ENCODE data around the gene DISP1. TPM values are rescaled to one million over a fixed set of nuclear protein-coding genes. Genes with fewer than 3 reads are reported as not detected.

Gene DISP1
- total RNA-seq, 4 donors from 2014 or later: 4.1 to 22.8 (median 10.1) TPM

DNA sequence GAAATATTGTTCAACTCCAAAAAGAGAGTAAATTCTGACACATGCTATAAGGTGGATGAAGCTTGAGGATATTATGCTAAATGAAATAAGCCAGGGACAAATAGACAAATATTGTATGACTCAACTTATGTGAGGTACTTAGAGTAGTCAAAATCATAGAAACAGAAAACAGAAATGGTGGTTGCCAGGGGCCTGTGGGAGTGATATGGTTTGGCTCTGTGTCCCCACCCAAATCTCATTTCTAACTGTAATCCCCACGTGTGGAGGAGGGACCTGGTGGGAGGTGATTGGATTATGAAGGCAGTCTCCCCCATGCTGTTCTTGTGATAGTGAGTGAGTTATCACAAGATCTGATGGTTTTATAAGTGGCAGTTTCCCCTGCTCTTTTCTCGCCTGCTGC, 24.7 kb upstream of the DISP1 start:
- TF ChIP-seq CTCF (IDR thresholded peaks at IDR 0.05) (no peak), POLR2A (IDR thresholded peaks at IDR 0.05) (no peak)
- Histone ChIP-seq H3K9me3 (no peaks in the 10 kb centered on the region), H3K36me3 (no peaks in the 10 kb centered on the region), H3K27me3 (no peaks in the 10 kb centered on the region), H3K4me3 (no peak overlapping the region), H3K4me1 (peaks cover 0 to 4% (median 0%) of the 10 kb centered on the region in 4 donors), H3K27ac (no peak overlapping the region)
- DNase-seq: no peak

DNA sequence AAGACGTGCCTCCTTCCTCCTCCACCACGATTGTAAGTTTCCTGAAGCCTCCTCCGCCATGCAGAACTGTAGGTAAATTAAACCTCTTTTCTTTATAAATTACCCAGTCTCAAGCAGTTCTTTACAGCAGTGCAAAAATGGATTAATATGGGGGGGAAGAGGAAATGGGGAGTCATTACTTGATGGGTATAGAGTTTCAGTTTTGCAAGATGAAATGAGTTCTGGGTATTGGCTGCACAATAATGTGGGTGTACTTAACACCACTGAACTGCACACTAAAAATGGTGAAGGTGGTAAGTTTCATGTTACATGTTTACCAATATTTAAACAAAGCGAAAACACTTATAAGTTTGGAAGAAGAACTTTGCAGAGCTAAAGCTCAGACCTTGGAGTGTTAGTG, 24.3 kb upstream of the DISP1 start:
- H3K27me3 ChIP-seq: no peaks in the 10 kb centered on the region
- no peak overlapping the region for H3K4me3 ChIP-seq
- no peak for DNase-seq
- no peak overlapping the region for H3K27ac ChIP-seq
- TF ChIP-seq POLR2A (IDR thresholded peaks at IDR 0.05): no peak
- no peak for TF ChIP-seq CTCF (IDR thresholded peaks at IDR 0.05)
- no peaks in the 10 kb centered on the region for H3K9me3 ChIP-seq
- H3K36me3 ChIP-seq: no peaks in the 10 kb centered on the region
- H3K4me1 ChIP-seq: peaks cover 0 to 4% (median 0%) of the 10 kb centered on the region in 4 donors

- no peaks in the 10 kb centered on the region for H3K9me3 ChIP-seq
- H3K4me1 ChIP-seq: peaks cover 0 to 4% (median 0%) of the 10 kb centered on the region in 4 donors
- no peak overlapping the region for H3K4me3 ChIP-seq
- TF ChIP-seq CTCF (IDR thresholded peaks at IDR 0.05) (no peak), POLR2A (IDR thresholded peaks at IDR 0.05) (no peak)
- no peaks in the 10 kb centered on the region for H3K27me3 ChIP-seq
- H3K36me3 ChIP-seq: no peaks in the 10 kb centered on the region
- H3K27ac ChIP-seq: no peak overlapping the region
- no peak for DNase-seq
These were observed 23.7 kb upstream of the DISP1 start for GRCh38 chr1:222791006-222791710.

DNA sequence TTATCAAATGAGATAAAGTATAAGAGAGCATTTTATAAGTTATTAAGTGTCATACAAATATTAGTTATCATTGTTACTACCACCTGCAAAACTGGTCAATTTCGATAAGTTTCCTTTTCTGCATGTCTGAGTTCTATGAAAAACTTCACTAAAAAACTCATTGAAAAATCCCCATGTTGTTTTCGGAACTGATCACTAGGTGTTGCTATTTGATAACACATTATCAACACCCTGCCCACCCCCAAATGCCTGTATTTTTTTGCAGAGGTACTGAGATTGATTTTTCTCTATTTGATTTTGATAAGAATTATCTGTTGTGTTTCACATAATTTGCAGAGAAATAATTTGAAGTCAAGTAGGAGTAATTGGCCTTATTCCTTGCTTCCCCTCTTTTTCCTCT, 22.1 kb upstream of the DISP1 start:
- Histone ChIP-seq H3K4me1 (peaks cover 0 to 4% (median 0%) of the 10 kb centered on the region in 4 donors), H3K4me3 (no peak overlapping the region), H3K27me3 (no peaks in the 10 kb centered on the region), H3K27ac (no peak overlapping the region), H3K9me3 (no peaks in the 10 kb centered on the region), H3K36me3 (no peaks in the 10 kb centered on the region)
- no peak for DNase-seq
- TF ChIP-seq POLR2A (IDR thresholded peaks at IDR 0.05) (no peak), CTCF (IDR thresholded peaks at IDR 0.05) (peak; percentile 16 to 79 (median 59))

DNA sequence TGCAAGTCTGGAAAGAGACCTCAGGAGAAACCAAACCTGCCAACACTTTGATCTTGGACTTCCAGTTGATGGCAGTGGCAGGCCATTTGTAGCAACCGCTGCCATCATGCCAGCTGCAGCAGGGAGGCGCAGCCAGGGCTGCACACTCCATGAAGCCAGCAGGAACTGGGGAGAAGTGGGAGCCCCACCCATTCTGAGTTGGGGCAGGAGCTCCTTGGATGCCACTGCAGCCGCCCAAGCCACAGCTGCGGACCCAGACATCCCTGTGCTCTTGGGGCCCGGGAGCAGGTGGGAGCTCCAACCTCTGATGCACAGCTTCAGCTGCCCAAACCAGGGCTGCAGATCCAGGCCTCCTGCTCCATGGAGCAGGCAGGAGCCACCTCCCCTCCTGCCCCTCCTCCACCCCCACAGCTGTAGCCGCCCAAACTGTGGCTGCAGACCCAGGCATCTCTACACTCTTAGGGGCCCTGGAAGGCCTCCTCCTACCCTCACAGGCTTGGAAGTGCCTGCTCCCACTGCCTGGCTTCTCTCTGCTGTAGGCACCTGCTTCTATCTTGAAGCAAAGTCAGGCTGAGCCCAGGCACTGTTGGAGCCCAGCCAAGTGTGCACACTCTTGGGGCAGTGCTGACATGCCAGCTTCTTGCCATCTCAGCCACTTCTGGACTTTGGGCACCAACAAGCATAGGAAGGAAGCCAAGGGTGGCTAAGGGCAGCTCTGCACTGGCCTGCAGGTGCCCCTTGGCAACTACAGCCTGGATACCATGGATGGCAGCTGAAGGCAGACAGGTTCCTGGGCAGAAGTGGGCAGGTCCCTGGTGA, 20.0 kb upstream of the DISP1 start:
- peaks cover 0 to 4% (median 0%) of the 10 kb centered on the region in 4 donors for H3K4me1 ChIP-seq
- no peak overlapping the region for H3K4me3 ChIP-seq
- no peaks in the 10 kb centered on the region for H3K36me3 ChIP-seq
- no peaks in the 10 kb centered on the region for H3K27me3 ChIP-seq
- peak in 3 of 6 experiments; percentile 47 to 52 (median 51) for TF ChIP-seq CTCF (IDR thresholded peaks at IDR 0.05)
- no peak for TF ChIP-seq POLR2A (IDR thresholded peaks at IDR 0.05)
- no peak overlapping the region for H3K27ac ChIP-seq
- H3K9me3 ChIP-seq: no peaks in the 10 kb centered on the region
- DNase-seq: peak in 2 of 3 donors; percentile 61 to 63

Measured in Peyer's patch (tissue), 4 donors.